Measurements from ENCODE around the gene CYP27C1.

CYP27C1 gene

DNA sequence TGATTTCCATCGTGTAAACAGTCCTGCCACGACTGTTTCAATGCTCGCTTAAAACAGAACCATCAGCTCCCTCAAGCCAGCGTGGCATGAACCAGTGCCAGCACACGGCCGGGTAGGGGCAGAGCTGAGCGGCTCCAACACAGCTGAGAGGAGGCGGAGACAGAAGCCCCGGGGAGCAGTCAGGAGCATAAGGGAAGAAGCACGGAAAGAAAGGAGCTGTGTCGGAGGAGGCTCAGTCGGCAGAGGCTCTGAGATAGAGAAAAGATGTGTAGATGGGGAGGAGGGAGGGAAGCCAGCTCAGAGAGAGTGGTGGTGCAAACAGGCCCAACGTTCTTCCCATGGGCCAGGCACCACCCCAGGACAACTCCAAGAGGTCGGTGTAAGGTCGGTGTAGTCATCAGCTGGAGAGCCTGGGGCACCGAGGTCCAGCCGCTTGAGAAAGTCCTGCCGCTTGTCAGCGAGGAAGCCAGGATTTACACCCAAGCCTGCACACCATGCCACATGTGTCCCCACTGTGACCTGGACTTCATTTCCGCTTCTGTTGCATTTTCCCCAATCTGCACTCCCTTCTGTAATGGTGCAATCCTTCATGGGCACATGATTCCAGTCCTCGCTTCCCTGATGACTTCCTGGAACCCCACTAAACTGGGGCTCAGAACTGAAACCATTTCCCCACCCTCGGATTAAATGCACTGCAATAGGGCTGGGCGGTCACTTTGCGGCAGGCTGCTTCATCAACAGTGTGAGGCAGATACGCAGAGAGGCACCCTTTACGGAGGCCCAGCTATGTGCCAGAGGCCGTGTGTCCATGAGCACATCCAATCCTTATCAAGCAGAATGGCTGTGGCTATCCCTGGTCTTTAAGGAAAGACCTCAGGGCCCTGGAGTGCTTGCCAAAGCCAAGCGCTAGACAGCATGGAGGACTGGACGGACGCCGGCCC lies 43.5 kb downstream of the CYP27C1 start:
- Mint-ChIP-seq H3K9me3 (peaks cover 8% of the 10 kb centered on the region), H3K4me3 (no peak overlapping the region), H3K36me3 (peaks cover 2% of the 10 kb centered on the region), H3K27ac (no peak overlapping the region), H3K4me1 (no peaks in the 10 kb centered on the region), H3K27me3 (peaks cover 4% of the 10 kb centered on the region)
- no peak for ATAC-seq (ENCODE audit: low read depth)
- DNase-seq (ENCODE audit: low spot score in 2 of 2), result no peak

- no peak overlapping the region for H3K4me3 Mint-ChIP-seq
Measured at GRCh38 chr2:127175751-127176354, 44.2 kb downstream of the CYP27C1 start.

GRCh38 chr2:127175041-127175721 lies 44.9 kb downstream of the CYP27C1 start:
- no peak for DNase-seq (ENCODE audit: low spot score in 2 of 2)
- Mint-ChIP-seq H3K27me3 (peaks cover 4% of the 10 kb centered on the region), H3K4me1 (no peaks in the 10 kb centered on the region), H3K27ac (no peak overlapping the region), H3K4me3 (no peak overlapping the region), H3K9me3 (peaks cover 4% of the 10 kb centered on the region), H3K36me3 (peaks cover 2% of the 10 kb centered on the region)
- ATAC-seq (ENCODE audit: low read depth), result no peak

More at GRCh38 chr2:127175751-127176354, 44.2 kb downstream of the CYP27C1 start:
- Mint-ChIP-seq H3K9me3 (peaks cover 8% of the 10 kb centered on the region), H3K4me1 (no peaks in the 10 kb centered on the region), H3K27ac (no peak overlapping the region), H3K36me3 (peaks cover 2% of the 10 kb centered on the region), H3K27me3 (peaks cover 4% of the 10 kb centered on the region)
- DNase-seq (ENCODE audit: low spot score in 2 of 2), result no peak
- ATAC-seq (ENCODE audit: low read depth), result no peak

DNA sequence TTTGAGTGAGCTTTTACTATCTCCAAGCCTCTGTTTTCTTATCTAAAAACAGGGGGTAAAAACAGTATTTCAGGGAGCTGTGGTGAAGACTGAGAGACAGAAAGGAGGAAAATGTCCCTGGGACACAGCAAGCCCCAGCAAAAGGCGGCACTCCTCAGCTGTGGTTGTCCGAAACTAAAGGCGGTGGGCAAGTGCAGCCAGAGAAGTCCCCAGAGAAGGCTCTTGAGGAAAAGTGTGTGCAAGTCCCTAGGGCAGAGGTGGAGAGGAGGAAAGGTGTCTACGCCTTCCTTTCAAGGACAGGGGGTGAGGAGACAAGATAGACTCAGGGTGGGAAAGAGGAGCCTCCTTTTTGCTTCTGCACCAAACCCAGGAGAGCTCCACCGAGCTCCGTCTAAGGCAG lies 45.5 kb downstream of the CYP27C1 start:
- H3K4me1 Mint-ChIP-seq, result no peaks in the 10 kb centered on the region
- peaks cover 4% of the 10 kb centered on the region for H3K27me3 Mint-ChIP-seq
- ATAC-seq (ENCODE audit: low read depth), result no peak
- no peaks in the 10 kb centered on the region for H3K36me3 Mint-ChIP-seq
- no peak for DNase-seq (ENCODE audit: low spot score in 2 of 2)
- no peak overlapping the region for H3K4me3 Mint-ChIP-seq
- no peak overlapping the region for H3K27ac Mint-ChIP-seq
- peaks cover 2% of the 10 kb centered on the region for H3K9me3 Mint-ChIP-seq

GRCh38 chr2:127174136-127174535 lies 46.0 kb downstream of the CYP27C1 start:
- Mint-ChIP-seq H3K27me3 (peaks cover 4% of the 10 kb centered on the region), H3K4me3 (no peak overlapping the region), H3K27ac (no peak overlapping the region), H3K4me1 (no peaks in the 10 kb centered on the region), H3K36me3 (no peaks in the 10 kb centered on the region), H3K9me3 (peaks cover under 1% of the 10 kb centered on the region)
- DNase-seq (ENCODE audit: low spot score in 2 of 2), result no peak
- ATAC-seq (ENCODE audit: low read depth), result peak; percentile 43

- Mint-ChIP-seq H3K36me3 (no peaks in the 10 kb centered on the region), H3K9me3 (no peaks in the 10 kb centered on the region), H3K27me3 (peaks cover 4% of the 10 kb centered on the region), H3K27ac (no peak overlapping the region), H3K4me3 (no peak overlapping the region), H3K4me1 (no peaks in the 10 kb centered on the region)
- DNase-seq (ENCODE audit: low spot score in 2 of 2) (no peak), ATAC-seq (ENCODE audit: low read depth) (no peak)
Measured at GRCh38 chr2:127173057-127173456, 47.0 kb downstream of the CYP27C1 start.

DNA sequence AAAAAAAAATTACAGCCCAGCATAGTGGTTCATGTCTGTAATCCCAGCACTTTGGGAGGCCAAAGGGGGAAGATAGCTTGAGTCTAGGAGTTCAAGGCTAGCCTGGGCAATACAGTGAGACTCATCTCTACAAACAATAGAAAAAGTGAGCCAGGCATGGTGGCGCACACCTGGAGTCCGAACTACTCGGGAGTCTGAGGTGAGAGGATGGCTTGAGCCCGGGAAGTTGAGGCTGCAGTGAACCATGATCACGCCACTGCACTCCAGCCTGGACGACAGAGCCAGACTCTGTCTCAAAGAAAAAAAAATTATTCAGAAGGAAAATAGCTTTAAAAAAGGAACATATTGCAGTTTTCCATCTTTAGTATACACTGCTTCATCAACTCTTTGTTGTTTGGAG lies 47.8 kb downstream of the CYP27C1 start:
- Mint-ChIP-seq H3K27ac (no peak overlapping the region), H3K9me3 (no peaks in the 10 kb centered on the region), H3K4me3 (no peak overlapping the region), H3K27me3 (peaks cover 4% of the 10 kb centered on the region), H3K36me3 (no peaks in the 10 kb centered on the region), H3K4me1 (no peaks in the 10 kb centered on the region)
- ATAC-seq (ENCODE audit: low read depth) (no peak), DNase-seq (ENCODE audit: low spot score in 2 of 2) (no peak)

- H3K4me1 Mint-ChIP-seq, result no peaks in the 10 kb centered on the region
- H3K27me3 Mint-ChIP-seq, result peaks cover 2% of the 10 kb centered on the region
- ATAC-seq (ENCODE audit: low read depth) (no peak), DNase-seq (ENCODE audit: low spot score in 2 of 2) (no peak)
- no peaks in the 10 kb centered on the region for H3K36me3 Mint-ChIP-seq
- H3K4me3 Mint-ChIP-seq, result no peak overlapping the region
- peak overlapping the region; percentile 22 for H3K27ac Mint-ChIP-seq
- H3K9me3 Mint-ChIP-seq, result no peaks in the 10 kb centered on the region
Measured at GRCh38 chr2:127170452-127171197, 49.5 kb downstream of the CYP27C1 start.

GRCh38 chr2:127170021-127170420 lies 50.1 kb downstream of the CYP27C1 start:
- Mint-ChIP-seq H3K36me3 (no peaks in the 10 kb centered on the region), H3K27me3 (no peaks in the 10 kb centered on the region), H3K27ac (no peak overlapping the region), H3K4me1 (peaks cover 2% of the 10 kb centered on the region), H3K4me3 (no peak overlapping the region), H3K9me3 (no peaks in the 10 kb centered on the region)
- DNase-seq (ENCODE audit: low spot score in 2 of 2), result no peak
- no peak for ATAC-seq (ENCODE audit: low read depth)

DNA sequence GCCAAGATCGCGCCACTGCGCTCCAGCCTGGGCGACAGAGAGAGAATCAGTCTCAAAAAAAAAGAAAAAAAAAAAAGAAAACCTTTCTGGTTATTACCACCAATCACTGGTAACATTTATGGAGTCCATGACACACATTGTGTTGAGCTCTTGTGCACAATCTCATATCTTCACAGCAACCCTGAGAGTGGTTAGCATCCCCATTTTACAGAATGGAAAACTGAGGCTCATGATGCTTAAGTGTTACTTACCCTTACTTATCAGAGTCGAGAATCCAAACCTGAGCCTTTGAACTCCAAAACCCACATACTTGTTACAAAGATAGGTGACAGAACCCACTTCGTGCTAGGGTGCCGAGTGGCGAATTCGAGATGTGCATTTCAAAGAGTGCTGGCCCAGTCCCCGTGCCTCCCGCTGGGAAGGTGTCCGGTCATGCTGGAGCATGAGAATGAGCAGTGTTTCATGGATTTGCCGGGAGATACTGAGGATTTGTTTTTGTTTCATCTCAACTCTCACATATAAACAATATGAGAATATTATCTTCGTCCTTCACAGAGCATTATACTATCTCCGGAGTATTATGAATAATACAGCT lies 50.9 kb downstream of the CYP27C1 start:
- Mint-ChIP-seq H3K27ac (no peak overlapping the region), H3K9me3 (no peaks in the 10 kb centered on the region), H3K4me1 (peaks cover 2% of the 10 kb centered on the region), H3K36me3 (no peaks in the 10 kb centered on the region), H3K27me3 (no peaks in the 10 kb centered on the region), H3K4me3 (no peak overlapping the region)
- ATAC-seq (ENCODE audit: low read depth) (no peak), DNase-seq (ENCODE audit: low spot score in 2 of 2) (no peak)

GRCh38 chr2:127166231-127166860 lies 53.8 kb downstream of the CYP27C1 start:
- DNase-seq (ENCODE audit: low spot score in 2 of 2), result no peak

DNA sequence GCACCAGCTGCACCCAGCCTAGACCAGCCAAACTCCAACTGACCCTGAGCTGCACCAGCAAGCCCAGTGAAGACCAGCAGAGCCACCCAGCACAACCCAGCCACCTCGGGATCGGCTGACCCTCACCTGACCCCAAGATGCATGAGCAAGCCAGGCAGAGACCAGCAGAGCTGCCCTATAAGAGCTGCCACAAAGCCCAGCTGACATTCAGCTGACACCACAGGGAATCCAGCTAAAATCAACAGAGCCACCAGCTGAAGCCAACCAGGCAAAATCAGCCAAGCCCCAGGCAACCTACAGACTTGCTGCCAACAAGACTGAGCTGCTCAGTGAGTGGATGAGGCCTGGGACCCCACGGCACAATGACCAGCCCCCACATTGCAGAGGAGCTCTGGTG lies 54.6 kb downstream of the CYP27C1 start:
- ATAC-seq (ENCODE audit: low read depth) (no peak), DNase-seq (ENCODE audit: low spot score in 2 of 2) (no peak)
- no peak overlapping the region for H3K27ac Mint-ChIP-seq
- no peak overlapping the region for H3K4me3 Mint-ChIP-seq
- H3K9me3 Mint-ChIP-seq, result no peaks in the 10 kb centered on the region
- H3K27me3 Mint-ChIP-seq, result no peaks in the 10 kb centered on the region
- peaks cover 4% of the 10 kb centered on the region for H3K4me1 Mint-ChIP-seq
- no peaks in the 10 kb centered on the region for H3K36me3 Mint-ChIP-seq

More at GRCh38 chr2:127166231-127166860, 53.8 kb downstream of the CYP27C1 start:
- Mint-ChIP-seq H3K4me1 (peaks cover 4% of the 10 kb centered on the region), H3K27ac (no peak overlapping the region), H3K36me3 (no peaks in the 10 kb centered on the region), H3K9me3 (no peaks in the 10 kb centered on the region), H3K4me3 (no peak overlapping the region), H3K27me3 (no peaks in the 10 kb centered on the region)
- no peak for ATAC-seq (ENCODE audit: low read depth)

Data from memory B cell (primary cell).